ENCODE data around the gene ELF5.

The ELF5 gene

GRCh38 chr11:34507610-34508009 is 6.0 kb downstream of the ELF5 start:
- Histone ChIP-seq H3K4me3 (ENCODE audit: low read length in 2 of 2) (no peak overlapping the region), H3K9me3 (ENCODE audit: control insufficient read depth in 2 of 2, low read length in 2 of 2) (no peaks in the 10 kb centered on the region), H3K36me3 (ENCODE audit: control insufficient read depth in 2 of 2, insufficient read depth in 2 of 2, low read length in 2 of 2) (no peaks in the 10 kb centered on the region), H3K9ac (ENCODE audit: low read length in 2 of 2) (no peak overlapping the region), H3K4me1 (ENCODE audit: control insufficient read depth, insufficient read depth, low read length) (no peaks in the 10 kb centered on the region), H3K27me3 (ENCODE audit: control insufficient read depth in 1 of 2, insufficient read depth in 2 of 2, low read length in 2 of 2) (peaks cover 0 to 1% of the 10 kb centered on the region in 2 donors), H3K27ac (ENCODE audit: low read length) (no peak overlapping the region)

DNA sequence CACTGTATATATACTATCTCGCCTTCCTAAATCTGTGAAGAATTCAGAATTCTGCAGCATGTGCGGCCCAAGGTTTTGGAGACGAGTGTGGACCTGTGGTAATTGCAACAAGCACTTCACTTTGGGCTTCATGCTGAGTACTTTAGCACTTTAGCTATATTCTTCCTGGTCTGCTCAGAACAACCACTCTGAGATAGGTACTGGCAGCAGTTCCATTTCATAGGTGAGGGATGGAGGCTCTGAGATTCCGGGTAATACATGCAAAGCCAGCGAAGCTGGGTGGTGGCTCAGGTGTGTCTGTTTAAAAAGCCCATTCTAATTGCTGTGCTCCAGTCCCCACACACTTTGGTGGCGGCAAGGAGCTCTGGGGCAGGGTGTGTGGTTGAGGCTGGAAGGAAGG is 6.4 kb downstream of the ELF5 start:
- Histone ChIP-seq H3K4me1 (ENCODE audit: control insufficient read depth, insufficient read depth, low read length) (no peaks in the 10 kb centered on the region), H3K9me3 (ENCODE audit: control insufficient read depth in 2 of 2, low read length in 2 of 2) (no peaks in the 10 kb centered on the region), H3K9ac (ENCODE audit: low read length in 2 of 2) (no peak overlapping the region), H3K4me3 (ENCODE audit: low read length in 2 of 2) (no peak overlapping the region), H3K36me3 (ENCODE audit: control insufficient read depth in 2 of 2, insufficient read depth in 2 of 2, low read length in 2 of 2) (no peaks in the 10 kb centered on the region), H3K27me3 (ENCODE audit: control insufficient read depth in 1 of 2, insufficient read depth in 2 of 2, low read length in 2 of 2) (no peaks in the 10 kb centered on the region), H3K27ac (ENCODE audit: low read length) (no peak overlapping the region)

GRCh38 chr11:34505874-34506273 is 7.7 kb downstream of the ELF5 start:
- Histone ChIP-seq H3K9ac (ENCODE audit: low read length in 2 of 2) (no peak overlapping the region), H3K4me3 (ENCODE audit: low read length in 2 of 2) (no peak overlapping the region), H3K4me1 (ENCODE audit: control insufficient read depth, insufficient read depth, low read length) (no peaks in the 10 kb centered on the region), H3K27ac (ENCODE audit: low read length) (no peak overlapping the region), H3K36me3 (ENCODE audit: control insufficient read depth in 2 of 2, insufficient read depth in 2 of 2, low read length in 2 of 2) (no peaks in the 10 kb centered on the region), H3K9me3 (ENCODE audit: control insufficient read depth in 2 of 2, low read length in 2 of 2) (no peaks in the 10 kb centered on the region), H3K27me3 (ENCODE audit: control insufficient read depth in 1 of 2, insufficient read depth in 2 of 2, low read length in 2 of 2) (peaks cover 0 to 2% of the 10 kb centered on the region in 2 donors)

- Histone ChIP-seq H3K9ac (ENCODE audit: low read length in 2 of 2) (no peak overlapping the region), H3K4me1 (ENCODE audit: control insufficient read depth, insufficient read depth, low read length) (no peaks in the 10 kb centered on the region), H3K4me3 (ENCODE audit: low read length in 2 of 2) (no peak overlapping the region)
Measured at GRCh38 chr11:34502949-34503348, 10.6 kb downstream of the ELF5 start.

GRCh38 chr11:34501949-34502348 is 11.6 kb downstream of the ELF5 start:
- Histone ChIP-seq H3K9ac (ENCODE audit: low read length in 2 of 2) (no peak overlapping the region), H3K27ac (ENCODE audit: low read length) (no peak overlapping the region), H3K4me1 (ENCODE audit: control insufficient read depth, insufficient read depth, low read length) (no peaks in the 10 kb centered on the region), H3K27me3 (ENCODE audit: control insufficient read depth in 1 of 2, insufficient read depth in 2 of 2, low read length in 2 of 2) (peaks cover 3 to 4% of the 10 kb centered on the region in 2 donors), H3K36me3 (ENCODE audit: control insufficient read depth in 2 of 2, insufficient read depth in 2 of 2, low read length in 2 of 2) (no peaks in the 10 kb centered on the region), H3K9me3 (ENCODE audit: control insufficient read depth in 2 of 2, low read length in 2 of 2) (no peaks in the 10 kb centered on the region), H3K4me3 (ENCODE audit: low read length in 2 of 2) (no peak overlapping the region)

More at GRCh38 chr11:34502949-34503348, 10.6 kb downstream of the ELF5 start:
- no peaks in the 10 kb centered on the region for H3K9me3 ChIP-seq (ENCODE audit: control insufficient read depth in 2 of 2, low read length in 2 of 2)
- peaks cover 3 to 4% of the 10 kb centered on the region in 2 donors for H3K27me3 ChIP-seq (ENCODE audit: control insufficient read depth in 1 of 2, insufficient read depth in 2 of 2, low read length in 2 of 2)
- no peaks in the 10 kb centered on the region for H3K36me3 ChIP-seq (ENCODE audit: control insufficient read depth in 2 of 2, insufficient read depth in 2 of 2, low read length in 2 of 2)
- no peak overlapping the region for H3K27ac ChIP-seq (ENCODE audit: low read length)

- no peaks in the 10 kb centered on the region for H3K36me3 ChIP-seq (ENCODE audit: control insufficient read depth in 2 of 2, insufficient read depth in 2 of 2, low read length in 2 of 2)
- H3K4me1 ChIP-seq (ENCODE audit: control insufficient read depth, insufficient read depth, low read length), result no peaks in the 10 kb centered on the region
- H3K9ac ChIP-seq (ENCODE audit: low read length in 2 of 2), result no peak overlapping the region
- H3K27ac ChIP-seq (ENCODE audit: low read length), result no peak overlapping the region
- no peaks in the 10 kb centered on the region for H3K9me3 ChIP-seq (ENCODE audit: control insufficient read depth in 2 of 2, low read length in 2 of 2)
- peaks cover 3 to 4% of the 10 kb centered on the region in 2 donors for H3K27me3 ChIP-seq (ENCODE audit: control insufficient read depth in 1 of 2, insufficient read depth in 2 of 2, low read length in 2 of 2)
- no peak overlapping the region for H3K4me3 ChIP-seq (ENCODE audit: low read length in 2 of 2)
Measured at GRCh38 chr11:34501500-34501899, 12.1 kb downstream of the ELF5 start.

DNA sequence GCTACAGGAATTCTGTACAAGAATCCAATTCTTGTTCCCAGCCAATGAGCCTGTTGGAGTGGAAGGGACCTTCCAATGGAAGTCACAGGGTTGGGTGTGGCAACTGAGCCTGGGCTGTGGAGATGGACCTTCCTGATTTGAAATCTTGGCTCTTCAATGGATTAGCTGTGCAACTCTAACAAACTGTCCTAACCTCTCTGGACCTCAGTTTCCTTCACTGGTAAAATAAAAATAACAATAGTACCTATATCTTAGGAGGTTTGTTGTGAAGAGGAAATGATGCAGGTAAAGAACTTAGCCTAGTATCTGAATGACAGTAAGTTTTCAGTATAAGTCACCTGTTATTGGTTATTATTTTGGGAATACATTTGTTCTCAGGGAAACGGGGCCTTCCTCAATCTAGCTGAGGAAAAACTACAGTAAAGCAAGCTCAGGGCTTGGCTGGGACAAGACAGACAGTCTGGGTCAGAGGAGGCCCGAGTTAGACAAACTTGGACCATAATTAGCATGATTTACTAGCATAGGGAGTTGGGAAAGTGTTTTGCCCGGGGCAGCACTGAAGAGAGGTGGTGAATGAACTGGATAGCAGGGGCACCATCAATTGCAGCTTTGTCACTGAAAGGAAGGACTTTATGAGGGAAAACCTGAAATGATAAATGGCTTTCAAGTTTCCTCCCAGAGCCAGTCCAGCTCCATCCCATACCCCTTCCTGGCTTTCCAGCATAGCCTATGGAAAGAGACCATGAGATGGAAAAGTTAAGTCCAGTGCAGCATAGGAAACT is 13.7 kb downstream of the ELF5 start:
- H3K27me3 ChIP-seq (ENCODE audit: control insufficient read depth in 1 of 2, insufficient read depth in 2 of 2, low read length in 2 of 2), result peaks cover 4 to 6% of the 10 kb centered on the region in 2 donors
- H3K9me3 ChIP-seq (ENCODE audit: control insufficient read depth in 2 of 2, low read length in 2 of 2), result no peaks in the 10 kb centered on the region
- H3K27ac ChIP-seq (ENCODE audit: low read length), result no peak overlapping the region
- H3K4me1 ChIP-seq (ENCODE audit: control insufficient read depth, insufficient read depth, low read length), result no peaks in the 10 kb centered on the region
- H3K9ac ChIP-seq (ENCODE audit: low read length in 2 of 2), result no peak overlapping the region
- no peak overlapping the region for H3K4me3 ChIP-seq (ENCODE audit: low read length in 2 of 2)
- no peaks in the 10 kb centered on the region for H3K36me3 ChIP-seq (ENCODE audit: control insufficient read depth in 2 of 2, insufficient read depth in 2 of 2, low read length in 2 of 2)

- Histone ChIP-seq H3K9me3 (ENCODE audit: control insufficient read depth in 2 of 2, low read length in 2 of 2) (no peaks in the 10 kb centered on the region), H3K9ac (ENCODE audit: low read length in 2 of 2) (no peak overlapping the region), H3K4me3 (ENCODE audit: low read length in 2 of 2) (no peak overlapping the region), H3K27ac (ENCODE audit: low read length) (no peak overlapping the region), H3K36me3 (ENCODE audit: control insufficient read depth in 2 of 2, insufficient read depth in 2 of 2, low read length in 2 of 2) (no peaks in the 10 kb centered on the region), H3K27me3 (ENCODE audit: control insufficient read depth in 1 of 2, insufficient read depth in 2 of 2, low read length in 2 of 2) (peaks cover 4% of the 10 kb centered on the region in 2 donors), H3K4me1 (ENCODE audit: control insufficient read depth, insufficient read depth, low read length) (no peaks in the 10 kb centered on the region)
Measured at GRCh38 chr11:34495724-34496377, 17.7 kb downstream of the ELF5 start.

GRCh38 chr11:34495239-34495723 is 18.3 kb downstream of the ELF5 start:
- no peaks in the 10 kb centered on the region for H3K9me3 ChIP-seq (ENCODE audit: control insufficient read depth in 2 of 2, low read length in 2 of 2)
- H3K27ac ChIP-seq (ENCODE audit: low read length), result no peak overlapping the region
- peaks cover 4% of the 10 kb centered on the region in 2 donors for H3K27me3 ChIP-seq (ENCODE audit: control insufficient read depth in 1 of 2, insufficient read depth in 2 of 2, low read length in 2 of 2)
- no peaks in the 10 kb centered on the region for H3K4me1 ChIP-seq (ENCODE audit: control insufficient read depth, insufficient read depth, low read length)
- no peak overlapping the region for H3K4me3 ChIP-seq (ENCODE audit: low read length in 2 of 2)
- H3K36me3 ChIP-seq (ENCODE audit: control insufficient read depth in 2 of 2, insufficient read depth in 2 of 2, low read length in 2 of 2), result no peaks in the 10 kb centered on the region
- H3K9ac ChIP-seq (ENCODE audit: low read length in 2 of 2), result no peak overlapping the region

DNA sequence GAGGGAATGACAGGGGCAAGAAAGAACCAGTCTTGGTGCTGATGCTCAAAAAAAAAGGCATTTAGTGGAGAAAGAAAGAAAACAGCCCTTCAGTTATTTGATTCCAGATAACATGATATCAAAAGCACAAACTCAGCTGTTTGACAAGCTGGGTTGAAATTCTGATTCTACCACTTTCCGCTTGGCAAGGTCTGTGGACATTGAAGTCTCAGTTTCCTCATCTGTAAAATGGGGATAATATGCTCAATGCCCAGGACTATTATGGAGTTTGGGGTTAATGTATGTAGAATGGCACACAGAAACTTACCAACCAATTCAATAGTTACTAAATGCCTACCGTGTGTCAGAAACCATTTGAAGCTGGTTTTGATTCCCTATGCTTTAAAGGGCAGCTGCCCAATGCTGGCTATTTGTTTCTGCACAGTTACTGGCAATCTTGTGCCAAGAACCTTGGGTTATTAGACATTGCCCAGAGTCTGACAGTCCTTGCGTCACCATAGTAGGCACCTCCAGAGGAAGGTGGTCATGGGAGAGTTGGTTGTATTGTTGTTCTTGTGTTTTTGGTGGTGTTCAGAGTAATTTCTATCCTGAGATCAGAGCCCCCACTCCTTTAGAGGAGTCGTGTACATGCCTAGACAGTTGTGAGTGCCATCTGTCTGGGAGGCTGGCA is 19.5 kb downstream of the ELF5 start:
- no peak overlapping the region for H3K9ac ChIP-seq (ENCODE audit: low read length in 2 of 2)
- no peak overlapping the region for H3K27ac ChIP-seq (ENCODE audit: low read length)
- no peaks in the 10 kb centered on the region for H3K4me1 ChIP-seq (ENCODE audit: control insufficient read depth, insufficient read depth, low read length)
- no peaks in the 10 kb centered on the region for H3K36me3 ChIP-seq (ENCODE audit: control insufficient read depth in 2 of 2, insufficient read depth in 2 of 2, low read length in 2 of 2)
- H3K27me3 ChIP-seq (ENCODE audit: control insufficient read depth in 1 of 2, insufficient read depth in 2 of 2, low read length in 2 of 2), result peaks cover 0 to 4% of the 10 kb centered on the region in 2 donors
- no peak overlapping the region for H3K4me3 ChIP-seq (ENCODE audit: low read length in 2 of 2)
- H3K9me3 ChIP-seq (ENCODE audit: control insufficient read depth in 2 of 2, low read length in 2 of 2), result no peaks in the 10 kb centered on the region
